AG09309 (cell line): Measurements from ENCODE around the gene CHSY3.

ENCODE experiments used
- DNase-seq: peaks from one replicate; pipeline ENCODE4 v3.0.0-alpha.2; 2010; ENCODE audit warnings: low read depth
- H3K4me3 ChIP-seq: 2 replicates; pipeline ENCODE4 v1.5.1; 2011; ENCODE audit warnings: mild to moderate bottlenecking, low read depth, low read length, moderate library complexity; ENCODE audit not compliant: control insufficient read depth
- TF ChIP-seq, protein P1 (sequence below): IDR thresholded peaks from 2 replicates; pipeline ENCODE4 v1.5.1; 2011; ENCODE audit warnings: mild to moderate bottlenecking, low read depth, low read length, inconsistent platforms; ENCODE audit not compliant: insufficient read depth, control insufficient read depth; ENCODE audit errors: missing control alignments

Gene CHSY3

DNA sequence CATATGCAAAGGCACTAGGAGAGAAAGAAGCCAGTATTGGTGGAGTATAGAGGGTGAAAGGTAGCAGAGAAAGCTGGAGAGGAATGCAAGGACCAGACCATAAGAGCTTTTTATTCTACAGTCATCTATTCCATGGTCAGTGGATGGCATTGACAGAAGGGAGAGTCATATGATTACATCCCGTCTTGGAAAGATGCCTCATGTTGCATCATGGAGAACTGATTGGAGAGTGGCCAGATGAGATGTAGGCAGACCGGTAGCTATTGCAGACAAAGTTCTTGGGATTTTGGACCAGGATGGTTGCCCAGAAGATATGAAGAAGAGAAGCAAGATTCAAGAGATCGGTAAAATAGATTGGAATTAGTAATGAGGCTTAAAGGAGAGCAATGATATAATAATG, 260.7 kb downstream of the CHSY3 start:
- DNase-seq: no peak
- H3K4me3 ChIP-seq: no peak overlapping the region
- TF ChIP-seq, protein P1, sequence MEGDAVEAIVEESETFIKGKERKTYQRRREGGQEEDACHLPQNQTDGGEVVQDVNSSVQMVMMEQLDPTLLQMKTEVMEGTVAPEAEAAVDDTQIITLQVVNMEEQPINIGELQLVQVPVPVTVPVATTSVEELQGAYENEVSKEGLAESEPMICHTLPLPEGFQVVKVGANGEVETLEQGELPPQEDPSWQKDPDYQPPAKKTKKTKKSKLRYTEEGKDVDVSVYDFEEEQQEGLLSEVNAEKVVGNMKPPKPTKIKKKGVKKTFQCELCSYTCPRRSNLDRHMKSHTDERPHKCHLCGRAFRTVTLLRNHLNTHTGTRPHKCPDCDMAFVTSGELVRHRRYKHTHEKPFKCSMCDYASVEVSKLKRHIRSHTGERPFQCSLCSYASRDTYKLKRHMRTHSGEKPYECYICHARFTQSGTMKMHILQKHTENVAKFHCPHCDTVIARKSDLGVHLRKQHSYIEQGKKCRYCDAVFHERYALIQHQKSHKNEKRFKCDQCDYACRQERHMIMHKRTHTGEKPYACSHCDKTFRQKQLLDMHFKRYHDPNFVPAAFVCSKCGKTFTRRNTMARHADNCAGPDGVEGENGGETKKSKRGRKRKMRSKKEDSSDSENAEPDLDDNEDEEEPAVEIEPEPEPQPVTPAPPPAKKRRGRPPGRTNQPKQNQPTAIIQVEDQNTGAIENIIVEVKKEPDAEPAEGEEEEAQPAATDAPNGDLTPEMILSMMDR: no peak

DNA sequence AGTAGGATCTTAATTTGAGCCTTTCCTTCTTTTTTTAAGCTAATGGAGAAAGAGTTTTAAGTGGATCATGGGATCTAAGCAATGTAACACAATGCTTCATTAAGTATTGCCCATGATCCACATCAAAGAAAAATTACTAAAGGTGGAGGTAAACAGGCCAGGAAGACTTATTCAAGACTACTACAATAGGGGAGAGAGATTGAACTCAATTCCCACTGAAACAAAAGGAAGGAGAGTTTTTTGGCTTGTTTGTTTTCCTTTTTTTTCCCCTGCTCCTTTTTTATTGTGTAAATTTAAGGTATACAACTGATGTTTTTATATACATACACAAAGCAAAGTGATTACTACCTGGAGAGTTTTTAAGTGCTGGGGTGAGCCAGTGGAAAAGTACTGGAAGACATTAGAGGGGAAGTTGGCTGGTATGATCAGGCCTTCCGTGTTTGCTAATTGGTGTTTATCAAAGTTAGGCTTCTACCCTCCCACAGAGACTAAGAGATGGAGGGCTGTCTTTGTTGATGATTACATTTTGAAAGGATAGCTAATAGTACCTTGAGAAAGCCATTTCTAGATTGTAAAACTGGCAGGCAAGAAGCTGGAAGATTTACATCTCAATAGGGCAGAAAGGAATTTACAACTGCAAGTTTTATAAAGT, 262.7 kb downstream of the CHSY3 start:
- DNase-seq: no peak
- H3K4me3 ChIP-seq: no peak overlapping the region
- TF ChIP-seq, protein P1: no peak

DNA sequence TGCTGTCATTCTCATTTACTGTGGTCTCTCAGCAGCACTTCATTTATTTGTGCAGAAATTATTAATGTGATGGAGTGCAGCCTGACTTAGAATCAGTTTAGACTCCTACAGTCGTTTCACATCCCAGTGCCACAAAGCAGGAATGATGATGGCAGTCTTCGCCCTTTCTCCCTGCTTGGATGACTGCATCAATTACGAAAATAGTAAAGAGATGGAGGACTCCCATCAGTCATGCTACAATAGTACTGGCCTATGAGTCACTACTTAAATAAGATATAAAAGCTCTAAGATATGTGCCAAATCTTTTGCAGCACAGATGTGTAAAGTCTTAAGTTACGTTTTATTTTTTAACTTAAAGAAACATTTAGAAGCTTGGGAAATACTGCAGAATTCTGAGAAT, 263.9 kb downstream of the CHSY3 start:
- peak; percentile 27 for DNase-seq
- H3K4me3 ChIP-seq: no peak overlapping the region
- TF ChIP-seq, protein P1: no peak

DNA sequence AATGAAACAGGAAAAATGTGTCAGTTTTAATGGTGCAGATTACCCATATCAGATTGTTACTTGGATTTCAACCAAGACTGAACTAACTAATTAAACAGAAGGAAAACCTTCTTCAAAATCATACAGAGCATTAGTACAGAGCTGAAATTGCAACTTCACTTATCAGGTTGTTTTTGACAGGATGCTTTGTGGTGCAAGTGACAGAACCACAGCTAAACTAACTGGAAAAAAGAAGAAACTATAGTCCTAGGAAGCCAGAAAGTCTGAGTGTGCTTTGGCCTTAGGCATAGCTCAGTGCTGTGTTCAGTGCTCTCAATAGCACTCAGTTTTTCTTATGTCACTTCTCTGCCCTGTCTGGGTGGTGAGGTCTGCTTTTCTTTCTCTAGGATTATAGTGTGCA, 267.4 kb downstream of the CHSY3 start:
- DNase-seq: no peak
- no peak overlapping the region for H3K4me3 ChIP-seq
- TF ChIP-seq, protein P1: no peak

DNA sequence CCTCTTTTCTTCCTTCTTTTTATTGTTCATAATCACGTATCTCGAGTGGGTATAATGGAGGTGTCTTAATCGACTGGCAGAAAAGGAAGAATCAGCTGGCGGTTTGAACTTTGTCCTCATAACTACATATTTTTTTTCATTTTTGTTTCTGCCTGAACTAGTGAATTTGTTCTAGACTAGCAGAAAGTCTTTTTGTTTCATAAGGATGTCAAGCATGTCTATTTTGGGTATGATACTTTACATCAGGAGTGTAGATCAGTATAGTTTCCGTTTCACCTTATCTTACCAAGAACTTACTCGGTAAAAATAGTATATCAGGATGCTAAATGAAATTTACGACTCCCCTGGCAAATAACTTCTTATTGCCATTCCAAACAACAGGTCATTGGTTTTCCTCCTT, 278.9 kb downstream of the CHSY3 start:
- no peak for DNase-seq
- H3K4me3 ChIP-seq: no peak overlapping the region
- TF ChIP-seq, protein P1: no peak

DNA sequence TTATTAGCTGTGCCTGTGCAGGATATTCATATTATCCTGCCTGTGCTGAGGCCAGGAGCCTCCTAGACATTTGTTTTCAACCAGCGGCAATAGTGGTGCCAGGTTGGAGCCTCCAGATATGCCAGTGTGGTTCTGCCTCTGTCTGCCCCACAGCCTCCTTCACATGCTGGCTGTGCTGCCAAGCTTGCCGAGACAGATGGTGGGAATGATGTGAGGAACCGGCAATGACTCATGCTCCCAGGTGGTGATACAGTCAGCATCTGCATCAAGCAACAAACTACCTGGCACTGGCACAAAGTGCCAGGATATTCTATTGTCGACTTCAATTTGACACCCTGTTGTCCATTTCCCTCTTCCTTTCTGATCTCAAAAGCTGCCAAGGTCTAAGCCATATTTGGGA, 285.7 kb downstream of the CHSY3 start:
- TF ChIP-seq, protein P1: no peak
- H3K4me3 ChIP-seq: no peak overlapping the region
- DNase-seq: no peak

DNA sequence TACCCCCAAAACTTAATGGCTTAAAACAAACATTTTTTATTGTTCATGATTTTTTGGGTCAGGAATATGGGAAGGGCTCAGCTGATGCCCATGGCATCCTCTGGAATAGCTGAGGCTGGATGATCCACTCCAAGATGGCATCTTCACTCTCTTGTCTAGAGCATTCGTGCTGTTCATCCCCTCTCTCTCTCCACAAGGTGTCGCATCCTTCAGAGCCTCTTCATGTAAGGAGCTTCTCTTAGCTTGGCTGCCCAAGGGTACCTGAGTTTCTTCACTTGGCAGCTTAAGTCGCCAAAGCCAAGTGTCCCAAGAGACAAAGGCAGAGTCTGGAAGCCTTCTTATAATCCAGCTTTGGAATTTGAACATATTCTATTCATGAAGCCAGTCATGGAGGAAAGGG, 294.7 kb downstream of the CHSY3 start:
- DNase-seq: no peak
- TF ChIP-seq, protein P1: peak; percentile 49

More for the DNA sequence above, 294.7 kb downstream of the CHSY3 start:
- H3K4me3 ChIP-seq: no peak overlapping the region
